ENCODE results near the gene CHRDL1.

DNA sequence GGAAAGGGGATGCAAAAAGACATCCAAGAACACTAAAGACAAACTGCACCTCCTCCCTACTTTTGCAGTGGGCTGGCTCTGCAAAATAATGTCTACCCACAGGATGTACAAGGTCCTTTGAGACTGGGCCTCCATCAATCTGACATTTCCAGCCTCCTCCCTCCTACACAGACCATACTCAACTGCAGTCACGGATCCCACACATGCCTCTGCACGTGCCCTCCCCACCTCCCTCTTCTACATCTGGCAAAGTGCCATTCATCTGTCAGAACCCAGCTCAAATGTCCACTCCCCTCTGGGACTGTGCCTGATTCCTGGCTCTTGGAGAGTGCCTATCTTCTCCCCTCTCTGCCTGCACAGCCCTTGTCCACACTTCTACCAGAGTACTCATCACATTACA is 50.3 kb downstream of the CHRDL1 start:
- TF ChIP-seq, protein P1, sequence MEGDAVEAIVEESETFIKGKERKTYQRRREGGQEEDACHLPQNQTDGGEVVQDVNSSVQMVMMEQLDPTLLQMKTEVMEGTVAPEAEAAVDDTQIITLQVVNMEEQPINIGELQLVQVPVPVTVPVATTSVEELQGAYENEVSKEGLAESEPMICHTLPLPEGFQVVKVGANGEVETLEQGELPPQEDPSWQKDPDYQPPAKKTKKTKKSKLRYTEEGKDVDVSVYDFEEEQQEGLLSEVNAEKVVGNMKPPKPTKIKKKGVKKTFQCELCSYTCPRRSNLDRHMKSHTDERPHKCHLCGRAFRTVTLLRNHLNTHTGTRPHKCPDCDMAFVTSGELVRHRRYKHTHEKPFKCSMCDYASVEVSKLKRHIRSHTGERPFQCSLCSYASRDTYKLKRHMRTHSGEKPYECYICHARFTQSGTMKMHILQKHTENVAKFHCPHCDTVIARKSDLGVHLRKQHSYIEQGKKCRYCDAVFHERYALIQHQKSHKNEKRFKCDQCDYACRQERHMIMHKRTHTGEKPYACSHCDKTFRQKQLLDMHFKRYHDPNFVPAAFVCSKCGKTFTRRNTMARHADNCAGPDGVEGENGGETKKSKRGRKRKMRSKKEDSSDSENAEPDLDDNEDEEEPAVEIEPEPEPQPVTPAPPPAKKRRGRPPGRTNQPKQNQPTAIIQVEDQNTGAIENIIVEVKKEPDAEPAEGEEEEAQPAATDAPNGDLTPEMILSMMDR (IDR thresholded peaks at IDR 0.05): no peak
- no peak for TF ChIP-seq POLR2A (IDR thresholded peaks at IDR 0.05)

Measured in thyroid gland (tissue), 4 donors.